ENCODE measurements around the gene PSMB9.

Gene PSMB9

GRCh38 chr6:32838114-32838958 lies 15.7 kb upstream of the PSMB9 start, which contains the start of gene TAP2:
TAP2 (minus strand) TSS chr6:32838739; CDS start chr6:32838233, 506 bp downstream.
- H3K4me3 ChIP-seq (ENCODE audit: low read length), result peak within 1 kb of the TSS; percentile 79
- peak; percentile 93 for DNase-seq (ENCODE audit: low read depth)
- TF ChIP-seq, protein P1, sequence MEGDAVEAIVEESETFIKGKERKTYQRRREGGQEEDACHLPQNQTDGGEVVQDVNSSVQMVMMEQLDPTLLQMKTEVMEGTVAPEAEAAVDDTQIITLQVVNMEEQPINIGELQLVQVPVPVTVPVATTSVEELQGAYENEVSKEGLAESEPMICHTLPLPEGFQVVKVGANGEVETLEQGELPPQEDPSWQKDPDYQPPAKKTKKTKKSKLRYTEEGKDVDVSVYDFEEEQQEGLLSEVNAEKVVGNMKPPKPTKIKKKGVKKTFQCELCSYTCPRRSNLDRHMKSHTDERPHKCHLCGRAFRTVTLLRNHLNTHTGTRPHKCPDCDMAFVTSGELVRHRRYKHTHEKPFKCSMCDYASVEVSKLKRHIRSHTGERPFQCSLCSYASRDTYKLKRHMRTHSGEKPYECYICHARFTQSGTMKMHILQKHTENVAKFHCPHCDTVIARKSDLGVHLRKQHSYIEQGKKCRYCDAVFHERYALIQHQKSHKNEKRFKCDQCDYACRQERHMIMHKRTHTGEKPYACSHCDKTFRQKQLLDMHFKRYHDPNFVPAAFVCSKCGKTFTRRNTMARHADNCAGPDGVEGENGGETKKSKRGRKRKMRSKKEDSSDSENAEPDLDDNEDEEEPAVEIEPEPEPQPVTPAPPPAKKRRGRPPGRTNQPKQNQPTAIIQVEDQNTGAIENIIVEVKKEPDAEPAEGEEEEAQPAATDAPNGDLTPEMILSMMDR (IDR thresholded peaks at IDR 0.05; ENCODE audit: insufficient read depth, low read depth, low read length, missing control alignments), result peak; percentile 87

DNA sequence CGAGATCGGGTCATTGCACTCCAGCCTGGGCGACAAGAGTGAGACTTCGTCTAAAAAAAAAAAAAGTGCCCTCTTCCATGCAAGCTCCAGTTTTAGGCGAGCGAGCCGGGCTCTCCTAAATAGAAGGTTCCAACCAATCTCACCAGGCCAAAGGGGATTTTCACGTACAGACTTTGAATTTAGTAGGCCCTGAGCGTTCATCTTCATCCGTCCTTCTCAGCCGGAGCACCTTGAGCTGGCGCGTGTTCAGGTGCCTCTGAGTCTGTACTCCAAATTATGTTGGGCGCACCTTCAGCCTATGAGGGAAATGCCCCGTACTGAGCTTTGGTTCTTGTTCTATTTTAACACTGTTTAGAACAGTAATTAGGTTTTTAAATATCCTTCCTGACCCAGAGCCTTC lies 14.6 kb upstream of the PSMB9 start:
- H3K4me3 ChIP-seq (ENCODE audit: low read length), result no peak overlapping the region
- no peak for DNase-seq (ENCODE audit: low read depth)
- TF ChIP-seq, protein P1 (IDR thresholded peaks at IDR 0.05; ENCODE audit: insufficient read depth, low read depth, low read length, missing control alignments), result no peak

DNA sequence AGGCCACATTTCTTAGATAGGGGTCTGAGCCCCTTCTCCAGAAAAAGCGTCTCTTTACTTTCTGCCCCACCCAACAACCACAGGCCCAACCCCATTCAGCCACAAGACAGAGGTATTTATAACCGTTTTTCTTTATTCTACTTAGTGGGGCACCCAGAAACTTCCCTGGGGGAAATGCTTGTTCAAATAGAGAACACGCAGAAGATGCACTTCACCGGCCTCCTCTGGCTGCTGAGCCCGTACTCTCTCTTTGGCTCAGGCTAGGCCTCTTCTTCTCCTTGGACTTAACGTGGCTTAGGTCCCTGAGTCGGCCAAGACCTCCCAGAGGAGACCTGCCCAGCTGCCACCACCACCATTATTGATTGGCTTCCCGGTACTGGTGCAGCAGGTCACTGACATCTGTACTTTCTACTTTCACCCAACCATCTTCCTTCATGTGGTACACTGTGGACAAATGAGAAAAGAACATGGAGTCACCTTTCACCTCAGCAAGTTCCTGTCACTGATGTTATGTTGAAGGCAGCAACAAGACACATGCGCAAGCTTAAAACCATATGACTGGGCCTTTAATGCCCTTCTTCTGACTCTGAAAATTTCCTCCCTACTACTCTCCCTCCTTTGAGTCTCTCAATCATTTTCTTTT lies 13.3 kb upstream of the PSMB9 start:
- H3K4me3 ChIP-seq (ENCODE audit: low read length), result no peak overlapping the region
- DNase-seq (ENCODE audit: low read depth), result no peak
- TF ChIP-seq, protein P1 (IDR thresholded peaks at IDR 0.05; ENCODE audit: insufficient read depth, low read depth, low read length, missing control alignments), result no peak

- TF ChIP-seq, protein P1 (IDR thresholded peaks at IDR 0.05; ENCODE audit: insufficient read depth, low read depth, low read length, missing control alignments), result no peak
- DNase-seq (ENCODE audit: low read depth), result no peak
- no peak overlapping the region for H3K4me3 ChIP-seq (ENCODE audit: low read length)
These were observed 11.9 kb upstream of the PSMB9 start for GRCh38 chr6:32842021-32842650.

DNA sequence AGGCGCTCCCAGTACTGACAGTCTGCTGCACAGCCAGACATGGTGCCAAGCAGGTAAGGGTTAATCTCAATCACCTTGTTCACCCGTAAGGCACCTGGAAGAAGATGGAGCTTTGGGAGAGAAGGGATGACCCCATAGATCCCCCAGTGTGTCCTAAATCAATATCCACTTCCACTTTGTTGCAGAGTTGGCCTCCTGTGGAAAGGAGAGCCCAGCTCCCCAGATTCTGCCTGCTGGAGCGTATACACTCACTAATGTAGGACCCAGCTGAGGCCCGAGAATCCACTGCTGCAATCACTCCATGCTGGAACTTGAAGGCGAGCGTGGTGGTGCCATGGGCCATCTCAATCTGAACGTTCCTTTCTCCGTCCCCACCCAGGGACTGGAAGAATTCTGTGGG lies 11.3 kb upstream of the PSMB9 start:
- TF ChIP-seq, protein P1 (IDR thresholded peaks at IDR 0.05; ENCODE audit: insufficient read depth, low read depth, low read length, missing control alignments), result no peak
- DNase-seq (ENCODE audit: low read depth), result no peak
- no peak overlapping the region for H3K4me3 ChIP-seq (ENCODE audit: low read length)

GRCh38 chr6:32843331-32843978 lies 10.5 kb upstream of the PSMB9 start:
- TF ChIP-seq, protein P1 (IDR thresholded peaks at IDR 0.05; ENCODE audit: insufficient read depth, low read depth, low read length, missing control alignments), result no peak
- H3K4me3 ChIP-seq (ENCODE audit: low read length), result peak overlapping the region; percentile 84
- no peak for DNase-seq (ENCODE audit: low read depth)

All from epithelial cell of esophagus (primary cell).